HEK293 (cell line): Measurements from ENCODE around the gene BHLHE23.

Experiments used
- CTCF ChIA-PET: fragments of 350-600 bp; formaldehyde crosslinking; extraction: SDS; loops from one replicate; lab custom pipeline; 2021; ENCODE audit warnings: antibody characterized with exemption; lab: Yijun Ruan, JAX
- POLR2A ChIA-PET: fragments of 300-600 bp; formaldehyde crosslinking; extraction: SDS; loops from one replicate; lab custom pipeline; 2020; ENCODE audit warnings: antibody characterized with exemption, inconsistent platforms; lab: Yijun Ruan, JAX
- H3K27ac ChIP-seq: fragments of 200-500 bp; sonication (Bioruptor generic); 2 replicates; pipeline ENCODE4 v1.5.1; 2014; ENCODE audit warnings: low read depth, low read length, control low read depth, inconsistent platforms; ENCODE audit errors: extremely low read depth
- H3K36me3 ChIP-seq, 2 experiments: fragments of 200-500 bp in 1 of 2; sonication (Bioruptor generic) in 1 of 2; 1 replicate in 1 of 2; 2 replicates in 1 of 2; pipeline ENCODE4 v1.5.1; 2014 to 2017; ENCODE audit warnings: inconsistent platforms in 2 of 2, low read length in 2 of 2; ENCODE audit not compliant: control insufficient read depth in 2 of 2, insufficient read depth in 1 of 2
- H3K4me1 ChIP-seq: fragments of 200-500 bp; sonication (Bioruptor generic); 2 replicates; pipeline ENCODE4 v1.5.1; 2014; ENCODE audit warnings: mild to moderate bottlenecking, low read length, inconsistent platforms; ENCODE audit not compliant: control insufficient read depth, insufficient read depth
- H3K4me3 ChIP-seq: 2 replicates; pipeline ENCODE4 v1.5.1; 2011; ENCODE audit warnings: low read depth, mild to moderate bottlenecking, control low read depth, low read length, moderate library complexity
- H3K9me3 ChIP-seq: fragments of 200-500 bp; sonication (Bioruptor generic); 2 replicates; pipeline ENCODE4 v1.5.1; 2014; ENCODE audit warnings: low read depth, low read length, inconsistent platforms; ENCODE audit not compliant: control insufficient read depth, insufficient read depth
- REPIN1 ChIP-seq: fragments of 450-650 bp; formaldehyde crosslinking; IDR thresholded peaks from 2 replicates; pipeline ENCODE4 v1.5.1; 2017; ENCODE audit warnings: missing biosample characterization, missing genetic modification characterization, low read depth
- SP3 ChIP-seq: fragments of 450-650 bp; formaldehyde crosslinking; IDR thresholded peaks from 2 replicates; pipeline ENCODE4 v1.5.1; 2016; ENCODE audit warnings: missing biosample characterization, missing genetic modification characterization
- TSHZ1 ChIP-seq: fragments of 450-650 bp; formaldehyde crosslinking; IDR thresholded peaks from 2 replicates; pipeline ENCODE4 v1.5.1; 2016; ENCODE audit warnings: missing biosample characterization, missing genetic modification characterization, borderline replicate concordance
- ZFP41 ChIP-seq: fragments of 450-650 bp; formaldehyde crosslinking; IDR thresholded peaks from 2 replicates; pipeline ENCODE4 v1.5.1; 2016; ENCODE audit warnings: missing biosample characterization, missing genetic modification characterization, borderline replicate concordance
- ZNF23 ChIP-seq: fragments of 450-650 bp; formaldehyde crosslinking; IDR thresholded peaks from 2 replicates; pipeline ENCODE4 v1.5.1; 2016; ENCODE audit warnings: missing biosample characterization, missing genetic modification characterization, borderline replicate concordance
- ZNF292 ChIP-seq: fragments of 450-650 bp; formaldehyde crosslinking; IDR thresholded peaks from 2 replicates; pipeline ENCODE4 v1.5.1; 2016; ENCODE audit warnings: low read depth, missing biosample characterization, missing genetic modification characterization, borderline replicate concordance
- ZNF549 ChIP-seq: fragments of 450-650 bp; IDR thresholded peaks from 2 replicates; pipeline ENCODE4 v1.5.1; 2018; ENCODE audit warnings: missing biosample characterization, missing genetic modification characterization, mild to moderate bottlenecking, inconsistent platforms, moderate library complexity
- ZNF629 ChIP-seq: fragments of 450-650 bp; formaldehyde crosslinking; IDR thresholded peaks from 2 replicates; pipeline ENCODE4 v1.5.1; 2017; ENCODE audit warnings: missing biosample characterization, missing genetic modification characterization
- ZNF660 ChIP-seq: fragments of 450-650 bp; IDR thresholded peaks from 2 replicates; pipeline ENCODE4 v1.5.1; 2018; ENCODE audit warnings: missing biosample characterization, mild to moderate bottlenecking, missing genetic modification characterization
- ZNF843 ChIP-seq: fragments of 450-650 bp; formaldehyde crosslinking; IDR thresholded peaks from 2 replicates; pipeline ENCODE4 v1.5.1; 2016; ENCODE audit warnings: missing biosample characterization, missing genetic modification characterization

The BHLHE23 gene

GRCh38 chr20:62956387-62957135 is 50.2 kb downstream of the BHLHE23 start:
- Histone ChIP-seq H3K4me1 (no peaks in the 10 kb centered on the region), H3K36me3 (no peaks in the 10 kb centered on the region), H3K4me3 (no peak overlapping the region), H3K27ac (no peak overlapping the region), H3K9me3 (no peaks in the 10 kb centered on the region)
- POLR2A ChIA-PET: no interaction called here
- no peak for TF ChIP-seq ZFP41 (tag by site-specific recombination)
- TF ChIP-seq ZNF549 (tag by site-specific recombination): no peak
- no peak for TF ChIP-seq ZNF843
- no peak for TF ChIP-seq REPIN1 (tag by site-specific recombination)
- no peak for TF ChIP-seq ZNF292
- no peak for TF ChIP-seq SP3 (tag by site-specific recombination)
- no peak for TF ChIP-seq ZNF23
- TF ChIP-seq ZNF660 (tag by site-specific recombination): no peak
- TF ChIP-seq TSHZ1 (tag by site-specific recombination): no peak
- no peak for TF ChIP-seq ZNF629 (tag by site-specific recombination)
- CTCF ChIA-PET: no interaction called here
